ENCODE results near the gene KPNB1. TPM values are rescaled to one million over a fixed set of nuclear protein-coding genes. Genes with fewer than 3 reads are reported as not detected.

Gene KPNB1
- total and polyA plus RNA-seq, 10 of the 15 experiments (the other 5 are each of a cell fraction or from before 2014, with no cell fraction given) = 67.8 to 525 (median 246) TPM

GRCh38 chr17:47707056-47707804 is 57.5 kb downstream of the KPNB1 start:
- intact Hi-C loops (cut with micrococcal nuclease; ENCODE audit: unreplicated experiment) (no loop called here), in situ Hi-C loops (cut with MboI) (no loop called here)
- RAD21 ChIA-PET (ENCODE audit: unreplicated experiment) = interaction anchor here (1.0 to 2.3 kb wide), 6 partner anchors 8 to 25 kb away, joined by 3 to 6 read pairs (median 4); partner anchors contain the start of gene TBX21
- H3K79me2 ChIP-seq (ENCODE audit: control insufficient read depth, insufficient read depth, low read length) = no peaks in the 10 kb centered on the region
- no peak overlapping the region for H3K4me2 ChIP-seq (ENCODE audit: control insufficient read depth, insufficient read depth)
- no peak overlapping the region for H3K4me3 ChIP-seq
- ATAC-seq = no peak
- no peaks in the 10 kb centered on the region for H3K9me3 ChIP-seq (replicated peaks; ENCODE audit: control insufficient read depth, insufficient read depth, low read length)
- no peaks in the 10 kb centered on the region for H3K27me3 ChIP-seq (replicated peaks in 1 of 2; ENCODE audit: control insufficient read depth in 2 of 2, insufficient read depth in 2 of 2, low read length in 1 of 2)
- H3K9ac ChIP-seq (ENCODE audit: control insufficient read depth, insufficient read depth, low read length) = no peak overlapping the region
- H4K20me1 ChIP-seq (ENCODE audit: control insufficient read depth, insufficient read depth) = no peaks in the 10 kb centered on the region
- H3K27ac ChIP-seq (ENCODE audit: control insufficient read depth, insufficient read depth) = no peak overlapping the region
- H3K4me1 ChIP-seq (ENCODE audit: control insufficient read depth, insufficient read depth, low read length) = peaks cover 44% of the 10 kb centered on the region
- H2AFZ ChIP-seq (ENCODE audit: control insufficient read depth, low read depth, low read length) = no peak overlapping the region
- H3K36me3 ChIP-seq (ENCODE audit: control insufficient read depth in 2 of 2, insufficient read depth in 2 of 2, low read length in 1 of 2) = no peaks in the 10 kb centered on the region
- FAIRE-seq = no peak
- TF ChIP-seq, protein P1, sequence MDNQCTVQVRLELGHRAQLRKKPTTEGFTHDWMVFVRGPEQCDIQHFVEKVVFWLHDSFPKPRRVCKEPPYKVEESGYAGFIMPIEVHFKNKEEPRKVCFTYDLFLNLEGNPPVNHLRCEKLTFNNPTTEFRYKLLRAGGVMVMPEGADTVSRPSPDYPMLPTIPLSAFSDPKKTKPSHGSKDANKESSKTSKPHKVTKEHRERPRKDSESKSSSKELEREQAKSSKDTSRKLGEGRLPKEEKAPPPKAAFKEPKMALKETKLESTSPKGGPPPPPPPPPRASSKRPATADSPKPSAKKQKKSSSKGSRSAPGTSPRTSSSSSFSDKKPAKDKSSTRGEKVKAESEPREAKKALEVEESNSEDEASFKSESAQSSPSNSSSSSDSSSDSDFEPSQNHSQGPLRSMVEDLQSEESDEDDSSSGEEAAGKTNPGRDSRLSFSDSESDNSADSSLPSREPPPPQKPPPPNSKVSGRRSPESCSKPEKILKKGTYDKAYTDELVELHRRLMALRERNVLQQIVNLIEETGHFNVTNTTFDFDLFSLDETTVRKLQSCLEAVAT (IDR thresholded peaks at IDR 0.05) = peak; percentile 0; the same call in 1 of the 2 replicates
- TF ChIP-seq, protein P2, sequence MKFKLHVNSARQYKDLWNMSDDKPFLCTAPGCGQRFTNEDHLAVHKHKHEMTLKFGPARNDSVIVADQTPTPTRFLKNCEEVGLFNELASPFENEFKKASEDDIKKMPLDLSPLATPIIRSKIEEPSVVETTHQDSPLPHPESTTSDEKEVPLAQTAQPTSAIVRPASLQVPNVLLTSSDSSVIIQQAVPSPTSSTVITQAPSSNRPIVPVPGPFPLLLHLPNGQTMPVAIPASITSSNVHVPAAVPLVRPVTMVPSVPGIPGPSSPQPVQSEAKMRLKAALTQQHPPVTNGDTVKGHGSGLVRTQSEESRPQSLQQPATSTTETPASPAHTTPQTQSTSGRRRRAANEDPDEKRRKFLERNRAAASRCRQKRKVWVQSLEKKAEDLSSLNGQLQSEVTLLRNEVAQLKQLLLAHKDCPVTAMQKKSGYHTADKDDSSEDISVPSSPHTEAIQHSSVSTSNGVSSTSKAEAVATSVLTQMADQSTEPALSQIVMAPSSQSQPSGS (IDR thresholded peaks at IDR 0.05; ENCODE audit: low read length) = no peak
- WGBS (ENCODE audit: insufficient coverage, insufficient replicate concordance, low lambda C conversion rate, missing lambda C conversion rate) = 45% methylated on average over 4 of the region's 4 CpGs
- BruUV-seq (replicated peaks) = no TSS peak
- CTCF ChIA-PET = interaction anchor here (0.6 to 9.4 kb wide), 9 partner anchors 7 to 774 kb away, joined by 3 to 229 read pairs (median 4); partner anchors contain the start of genes OSBPL7 and TBX21
- DNase-seq (ENCODE audit: low read depth, low spot score) = no peak
- POLR2A ChIA-PET = interaction anchor here (0.7 to 1.9 kb wide), 4 partner anchors 10 to 29 kb away, joined by 3 to 7 read pairs (median 4); no protein-coding TSS in a partner anchor
- SMC1A ChIA-PET (ENCODE audit: uncharacterized antibody, unreplicated experiment) = interaction anchor here (1.1 to 3.5 kb wide), 4 partner anchors 8 to 29 kb away, joined by 4 to 27 read pairs (median 6); no protein-coding TSS in a partner anchor

All from GM12878 (cell line).